NCI-H146 treated with DMSO at 0.1 percent for 48 hours (cell line): ENCODE results near the gene ZNF618.

ENCODE experiments used
- DNase-seq: peaks from one replicate; lab custom pipeline; 2025; ENCODE audit not compliant: unreplicated experiment; lab: John Stamatoyannopoulos, UW

ZNF618 gene, protein sequence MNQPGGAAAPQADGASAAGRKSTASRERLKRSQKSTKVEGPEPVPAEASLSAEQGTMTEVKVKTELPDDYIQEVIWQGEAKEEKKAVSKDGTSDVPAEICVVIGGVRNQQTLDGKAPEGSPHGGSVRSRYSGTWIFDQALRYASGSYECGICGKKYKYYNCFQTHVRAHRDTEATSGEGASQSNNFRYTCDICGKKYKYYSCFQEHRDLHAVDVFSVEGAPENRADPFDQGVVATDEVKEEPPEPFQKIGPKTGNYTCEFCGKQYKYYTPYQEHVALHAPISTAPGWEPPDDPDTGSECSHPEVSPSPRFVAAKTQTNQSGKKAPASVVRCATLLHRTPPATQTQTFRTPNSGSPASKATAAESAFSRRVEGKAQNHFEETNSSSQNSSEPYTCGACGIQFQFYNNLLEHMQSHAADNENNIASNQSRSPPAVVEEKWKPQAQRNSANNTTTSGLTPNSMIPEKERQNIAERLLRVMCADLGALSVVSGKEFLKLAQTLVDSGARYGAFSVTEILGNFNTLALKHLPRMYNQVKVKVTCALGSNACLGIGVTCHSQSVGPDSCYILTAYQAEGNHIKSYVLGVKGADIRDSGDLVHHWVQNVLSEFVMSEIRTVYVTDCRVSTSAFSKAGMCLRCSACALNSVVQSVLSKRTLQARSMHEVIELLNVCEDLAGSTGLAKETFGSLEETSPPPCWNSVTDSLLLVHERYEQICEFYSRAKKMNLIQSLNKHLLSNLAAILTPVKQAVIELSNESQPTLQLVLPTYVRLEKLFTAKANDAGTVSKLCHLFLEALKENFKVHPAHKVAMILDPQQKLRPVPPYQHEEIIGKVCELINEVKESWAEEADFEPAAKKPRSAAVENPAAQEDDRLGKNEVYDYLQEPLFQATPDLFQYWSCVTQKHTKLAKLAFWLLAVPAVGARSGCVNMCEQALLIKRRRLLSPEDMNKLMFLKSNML

DNA sequence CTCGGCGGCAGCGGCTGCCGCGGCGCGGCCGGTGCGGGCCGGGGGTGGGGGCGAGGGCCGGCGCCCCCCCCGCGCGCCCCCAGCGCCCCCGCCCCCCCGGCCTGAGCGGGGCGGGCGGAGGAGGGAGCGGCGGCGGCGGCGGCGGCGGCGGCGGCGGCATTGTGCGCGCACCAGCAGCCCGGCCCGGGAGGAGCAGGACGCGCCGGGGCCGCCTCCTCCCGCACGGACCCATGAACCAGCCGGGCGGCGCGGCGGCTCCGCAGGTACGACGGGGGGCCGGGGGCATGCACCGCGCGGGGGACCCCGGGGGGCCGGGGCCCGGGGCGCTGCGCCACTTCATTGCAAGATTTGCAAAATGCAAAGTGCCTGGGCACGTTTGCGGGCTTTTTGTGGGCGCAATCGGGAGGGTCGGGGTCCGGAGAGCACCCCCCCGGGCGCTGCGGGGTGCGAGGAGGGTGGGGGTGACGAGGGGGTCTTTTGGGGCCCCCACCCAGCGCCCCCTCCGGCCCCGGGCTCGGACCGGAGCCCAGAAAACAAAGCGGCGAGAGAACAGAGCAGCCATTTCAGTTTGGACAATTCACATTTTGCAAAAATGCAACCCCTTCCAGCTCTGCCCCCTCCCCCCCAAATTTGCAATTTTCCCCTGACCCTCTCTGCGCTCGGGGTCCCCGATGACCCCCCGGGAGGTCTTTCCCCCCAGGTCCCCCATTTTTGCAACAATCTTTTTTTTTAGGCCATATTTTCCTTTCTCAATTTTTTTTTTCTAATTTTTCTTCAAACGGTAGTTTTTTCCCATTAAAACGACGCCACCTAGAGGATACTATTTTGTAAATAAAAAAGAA, at the start of gene ZNF618:
Gene ZNF618 (plus strand): TSS at position 159 of the 842 bp plus-strand sequence. CDS start 72 bp downstream, at position 231.
- no peak for DNase-seq

DNA sequence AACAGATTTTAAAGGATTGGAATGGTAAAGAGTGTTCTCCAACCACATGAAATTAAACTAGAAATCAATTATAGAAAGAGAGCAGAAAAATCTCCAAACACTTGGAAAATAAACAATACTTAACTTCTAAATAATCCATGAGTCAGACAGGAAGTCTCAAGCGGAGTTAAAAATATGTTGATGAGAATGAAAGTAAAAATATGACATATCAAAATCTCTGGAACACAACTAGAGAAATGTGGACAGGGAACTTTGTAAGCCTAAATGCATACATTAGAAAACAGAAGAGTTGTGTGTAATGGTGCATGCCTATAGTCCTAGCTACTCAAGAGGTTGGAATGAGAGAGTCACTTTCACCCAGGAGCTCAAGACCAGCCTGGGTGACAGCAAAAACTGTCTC, 47.9 kb upstream of the ZNF618 start:
- DNase-seq: no peak

DNA sequence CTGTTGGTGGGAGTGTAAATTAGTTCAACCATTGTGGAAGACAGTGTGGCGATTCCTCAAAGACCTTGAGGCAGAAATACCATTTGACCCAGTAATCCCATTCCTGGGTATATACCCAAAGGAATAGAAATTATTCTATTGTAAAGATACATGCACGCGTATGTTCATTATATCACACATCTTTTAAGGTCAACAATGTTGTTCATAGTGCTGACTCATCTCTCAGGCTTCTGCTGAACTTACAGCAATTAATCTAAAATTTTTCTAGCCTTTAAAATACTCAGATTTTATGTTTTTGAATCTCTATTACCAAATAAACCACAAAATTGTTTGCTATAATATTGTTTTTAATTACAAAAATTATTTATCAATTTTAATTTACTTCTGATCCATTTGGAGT, 38.8 kb upstream of the ZNF618 start:
- DNase-seq: no peak

DNA sequence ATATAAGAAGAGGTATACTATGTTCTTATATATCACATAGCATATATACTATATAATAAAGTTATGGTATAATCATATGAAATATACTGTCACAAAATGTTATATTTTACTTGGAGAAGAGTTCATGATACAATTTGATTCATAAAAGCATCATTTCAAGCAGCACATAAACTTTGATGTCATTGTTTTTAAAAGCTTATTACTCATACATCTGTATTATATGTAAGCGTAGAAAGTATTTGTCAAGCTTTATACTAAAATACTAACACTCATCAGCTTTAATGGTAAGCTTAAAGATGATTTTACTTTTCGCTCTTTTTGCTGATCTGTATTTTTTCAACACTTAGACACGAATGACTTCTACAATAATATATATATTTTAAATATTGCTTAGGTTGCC, 34.0 kb upstream of the ZNF618 start:
- DNase-seq: no peak

DNA sequence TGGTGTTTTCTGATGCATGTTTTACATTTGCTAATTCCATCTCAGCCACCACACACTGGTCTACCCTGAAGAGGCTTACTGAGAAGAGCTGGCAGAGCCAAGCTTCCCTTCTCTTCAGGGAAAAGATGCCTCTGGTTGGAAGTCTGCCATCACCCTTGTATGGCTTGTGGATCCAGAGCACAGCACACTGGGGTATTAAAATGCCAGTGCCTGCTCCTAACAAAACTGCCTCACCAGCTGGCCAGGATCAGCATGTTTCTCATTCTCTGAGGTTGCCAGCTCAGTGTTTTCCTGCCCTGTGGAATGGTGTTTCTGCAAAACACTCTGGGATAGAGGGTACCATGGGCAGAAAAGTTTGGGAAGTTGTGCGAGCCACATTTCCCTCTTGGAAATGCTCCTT, 31.6 kb upstream of the ZNF618 start:
- no peak for DNase-seq

DNA sequence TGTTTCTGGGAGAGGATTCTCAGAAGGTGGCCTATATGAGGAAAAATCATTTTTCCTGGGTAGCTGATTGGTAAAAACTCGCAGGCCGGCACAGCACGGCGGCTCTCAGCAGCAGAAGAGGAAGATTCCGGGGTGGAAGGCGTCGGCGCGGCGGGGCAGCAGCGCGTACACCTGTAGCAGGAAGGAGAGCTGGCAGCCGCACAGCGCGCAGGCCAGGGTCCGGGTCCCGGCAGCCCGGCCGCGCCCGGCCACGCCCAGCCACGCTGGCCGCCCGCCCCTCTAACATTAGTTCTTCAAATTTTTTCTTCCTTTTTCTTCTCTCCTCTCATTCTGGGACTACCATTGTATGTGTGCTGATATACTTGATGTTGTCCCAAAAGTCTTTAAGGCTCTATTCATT, 24.8 kb upstream of the ZNF618 start:
- DNase-seq: no peak

DNA sequence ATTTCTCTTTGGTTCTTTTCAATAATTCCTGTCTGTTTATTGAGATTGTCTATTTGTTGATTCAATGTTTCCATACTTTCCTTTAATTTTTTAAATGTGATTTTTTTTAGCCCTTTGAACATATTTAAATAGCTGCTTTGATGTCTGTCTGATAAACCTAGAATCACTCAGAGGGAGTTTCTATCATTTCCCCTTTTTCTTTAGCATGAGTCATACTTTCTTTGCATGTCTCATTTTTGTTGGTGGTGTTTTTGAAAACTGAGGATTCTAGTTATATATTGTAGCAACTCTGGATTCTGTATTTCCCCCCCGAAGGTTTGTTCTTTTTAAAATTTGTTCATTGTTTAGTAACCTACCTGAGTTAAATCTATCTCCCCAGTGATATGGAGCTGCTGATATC, 24.2 kb upstream of the ZNF618 start:
- no peak for DNase-seq

DNA sequence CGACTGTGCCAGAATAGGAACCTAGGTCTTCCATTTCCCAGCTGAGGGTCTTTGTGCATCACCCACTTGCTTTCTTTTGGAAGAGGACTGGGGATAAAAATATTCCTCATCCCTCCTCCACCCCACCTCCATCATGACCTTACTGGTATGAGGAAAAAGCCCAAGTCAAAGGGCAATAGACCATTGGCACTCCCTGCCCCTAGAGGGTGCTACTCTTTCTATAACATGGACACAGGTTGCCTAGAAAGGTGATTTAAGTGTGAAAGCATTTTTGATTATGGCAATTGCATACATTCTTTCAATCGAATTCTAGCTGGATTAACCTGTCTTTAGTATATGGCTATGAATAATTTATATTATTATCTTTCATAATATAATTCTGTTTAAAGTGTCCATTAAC, 22.8 kb upstream of the ZNF618 start:
- DNase-seq: no peak

DNA sequence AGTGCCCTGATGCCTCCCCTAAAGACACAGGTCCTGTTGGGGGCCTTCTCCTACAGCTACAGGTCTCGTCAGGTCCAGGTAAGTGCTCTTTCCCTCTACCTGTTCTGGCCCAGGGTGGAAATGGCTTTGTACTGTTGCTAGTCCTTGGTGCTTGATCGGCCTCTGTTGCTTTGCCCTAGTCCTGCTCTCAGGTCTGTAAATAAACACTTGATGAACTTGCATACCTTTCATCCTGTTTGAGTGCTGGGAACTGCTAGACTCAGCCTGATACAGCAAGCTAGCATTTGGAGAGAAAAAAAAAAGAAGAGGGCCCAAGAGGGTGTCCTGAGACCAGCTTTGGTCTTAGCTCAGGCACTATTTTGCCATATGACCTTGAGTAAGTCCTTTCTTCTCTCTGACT, 21.8 kb upstream of the ZNF618 start:
- no peak for DNase-seq

DNA sequence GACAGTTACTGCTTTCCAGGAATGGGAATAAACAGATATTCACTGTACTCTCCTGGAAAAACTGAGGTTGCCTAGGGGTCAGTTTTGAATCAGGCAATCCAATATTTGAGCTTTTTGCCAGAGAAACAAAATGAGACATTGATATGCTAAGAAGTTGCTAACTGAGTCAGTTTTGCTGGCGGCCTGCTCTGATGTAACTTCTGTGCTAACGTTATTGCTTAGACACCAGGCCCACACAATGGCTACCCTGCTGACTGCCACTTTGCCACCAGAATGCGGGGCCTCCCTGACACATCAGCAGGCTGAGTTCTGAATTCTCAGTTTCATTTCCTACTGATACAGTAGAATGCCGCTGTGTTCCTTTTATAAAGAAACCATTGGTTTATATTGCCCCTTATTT, 18.2 kb upstream of the ZNF618 start:
- DNase-seq: no peak

DNA sequence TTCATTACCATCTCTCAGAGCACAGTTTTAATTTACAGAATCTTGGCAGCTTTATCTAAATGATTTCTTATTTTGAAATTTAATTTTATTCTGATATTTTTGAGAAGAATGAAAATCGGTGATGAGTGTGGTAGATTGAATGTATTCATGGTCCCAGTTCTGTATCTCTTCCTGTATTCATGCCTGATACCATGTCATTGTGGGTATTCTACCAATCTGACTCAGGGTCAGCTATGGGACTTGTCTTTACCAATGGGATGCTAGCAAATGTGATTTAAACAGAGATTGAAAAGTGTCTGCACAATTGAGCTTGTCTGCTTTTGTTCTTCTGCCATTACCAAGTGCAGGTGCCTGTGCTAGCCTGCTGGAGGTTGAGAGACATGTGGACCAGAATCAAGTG, 17.8 kb upstream of the ZNF618 start:
- DNase-seq: no peak

DNA sequence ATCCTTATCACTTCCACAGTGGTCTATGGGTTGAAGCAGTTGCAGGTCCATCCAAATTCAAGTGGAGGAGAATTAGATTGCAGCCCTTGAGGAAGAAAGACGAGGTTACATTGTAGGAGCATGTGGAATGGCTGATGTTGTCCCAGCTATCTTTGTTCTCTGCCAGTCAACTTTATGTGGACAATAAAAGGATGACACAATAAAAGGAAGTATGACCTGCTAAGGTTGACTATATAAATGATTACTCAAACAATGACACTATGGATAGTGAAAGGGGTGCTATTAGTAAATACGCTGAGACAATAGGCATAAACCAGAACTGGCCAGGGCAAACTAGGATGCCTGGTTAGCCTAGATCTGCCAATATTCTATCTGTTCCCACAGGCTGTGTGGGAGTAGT, 12.8 kb upstream of the ZNF618 start:
- DNase-seq: no peak

DNA sequence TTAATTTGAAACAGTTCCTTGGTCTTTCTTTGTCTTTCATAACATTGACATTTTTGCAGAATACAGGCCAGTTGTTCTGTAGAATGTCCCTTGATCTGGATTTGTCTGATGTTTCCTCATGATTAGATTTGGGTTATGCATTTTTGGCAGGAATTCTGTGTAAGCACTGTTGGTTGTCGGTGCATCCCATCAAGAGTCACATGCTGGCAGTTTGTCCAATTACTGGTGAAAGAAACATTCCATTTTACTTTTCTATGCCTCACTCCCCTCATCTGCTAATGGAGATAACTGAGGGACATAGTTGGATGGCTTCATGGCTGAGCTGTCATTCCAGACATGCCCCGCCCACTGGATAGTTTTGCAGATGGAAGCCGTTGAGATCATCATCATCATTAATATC, 7.6 kb upstream of the ZNF618 start:
- DNase-seq: no peak

DNA sequence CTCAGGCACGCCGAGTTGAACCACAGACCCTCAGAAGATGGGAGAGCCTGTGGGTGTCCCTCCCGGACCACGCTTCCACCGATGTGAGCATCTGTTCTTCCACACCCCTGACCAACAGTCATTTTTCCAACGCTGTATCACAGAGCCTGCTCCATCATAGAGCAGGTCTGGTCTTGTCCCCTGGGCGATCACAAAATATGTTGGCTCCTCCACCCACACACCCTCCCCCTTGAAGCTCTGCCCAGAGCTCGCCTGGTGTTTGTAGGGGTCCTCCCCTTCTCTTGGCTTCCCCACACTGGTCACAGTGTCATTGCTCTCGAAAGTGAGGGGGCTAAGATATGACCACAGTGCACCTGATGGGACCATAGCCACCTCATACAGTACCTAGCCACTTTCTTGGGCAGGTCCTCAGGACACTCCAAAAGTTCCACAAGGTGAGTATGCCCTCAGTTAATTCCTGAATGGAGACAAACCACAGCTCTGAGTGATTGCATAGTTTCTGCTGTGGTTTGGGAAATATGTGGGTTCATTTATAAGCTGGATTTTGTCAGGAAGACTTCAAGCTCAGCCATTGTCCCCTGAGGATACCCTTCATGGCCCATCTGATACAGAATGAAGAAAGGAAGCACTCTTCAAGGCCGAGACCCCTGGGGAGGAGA, 3.5 kb upstream of the ZNF618 start:
- DNase-seq: no peak

DNA sequence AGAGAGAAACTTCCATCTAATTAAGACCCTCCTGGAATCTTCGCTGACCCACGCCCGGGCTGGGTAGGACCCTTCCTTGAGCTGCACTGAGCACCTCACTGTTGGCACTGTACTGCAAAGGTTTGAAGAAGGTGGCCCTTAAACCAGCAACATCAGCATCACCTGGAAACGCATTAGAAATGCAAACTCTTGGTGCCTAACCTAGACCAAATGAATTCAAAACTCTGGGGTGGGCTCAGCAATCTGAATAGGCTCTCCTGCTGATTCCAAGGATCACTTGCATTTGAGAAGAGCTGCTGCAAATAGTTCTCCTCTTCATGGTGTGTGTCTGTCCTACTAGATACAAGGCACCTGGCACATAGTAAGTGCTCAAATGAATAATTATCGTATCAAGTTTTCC, 2.7 kb upstream of the ZNF618 start:
- no peak for DNase-seq

DNA sequence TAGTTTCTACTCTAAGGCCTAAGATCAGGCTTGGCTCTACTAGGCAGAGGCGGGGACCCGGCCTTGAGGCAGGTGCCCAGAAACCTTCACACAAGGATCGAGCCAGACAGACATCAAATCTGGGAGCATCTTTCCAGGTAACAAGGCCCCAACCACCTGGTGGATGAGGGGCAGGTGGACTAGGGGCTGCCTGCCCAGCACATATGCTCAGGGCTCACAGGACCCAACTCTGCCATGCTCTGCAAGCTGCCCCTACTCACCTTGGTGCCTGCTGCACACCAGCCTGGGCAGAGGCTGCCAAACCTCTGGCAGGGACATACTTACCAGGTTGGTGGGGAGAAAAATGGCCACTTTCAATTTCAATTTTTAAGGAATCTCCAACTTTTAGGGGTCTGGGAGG, 2.2 kb upstream of the ZNF618 start:
- no peak for DNase-seq

DNA sequence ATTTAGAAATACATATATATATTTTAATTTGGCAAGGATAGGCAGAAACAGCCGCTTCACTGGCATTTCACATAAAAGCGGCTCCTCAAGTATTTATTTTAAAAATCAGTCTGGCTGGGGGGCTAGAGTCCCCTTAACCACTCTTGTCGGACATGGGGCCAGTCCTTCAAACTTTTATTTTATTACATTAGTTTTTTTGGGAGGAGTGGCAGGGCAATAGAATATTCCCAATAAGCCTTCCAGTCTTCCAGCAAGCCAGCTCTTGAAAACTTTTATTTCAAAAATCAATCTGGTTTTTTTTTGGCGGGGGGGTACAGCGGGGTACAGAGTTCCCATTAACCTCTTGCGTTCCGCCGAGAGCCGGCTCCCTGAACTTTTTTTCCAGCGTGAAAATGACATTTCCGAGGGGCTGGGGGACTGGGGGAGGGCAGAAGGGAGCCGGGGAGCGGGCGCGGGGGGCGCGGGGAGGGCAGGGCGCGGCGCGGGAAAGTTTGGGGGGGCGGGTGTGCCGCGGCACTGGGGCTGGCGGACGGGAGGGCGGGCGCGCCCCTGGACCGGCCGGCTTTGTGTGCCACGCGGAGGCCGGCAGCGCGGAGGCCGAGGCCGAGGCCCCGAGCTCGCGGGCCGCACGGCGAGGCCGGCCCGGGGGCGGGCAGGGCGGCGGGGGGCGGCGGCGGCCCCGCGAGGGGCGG, 504 bp upstream of the ZNF618 start:
- DNase-seq: no peak

DNA sequence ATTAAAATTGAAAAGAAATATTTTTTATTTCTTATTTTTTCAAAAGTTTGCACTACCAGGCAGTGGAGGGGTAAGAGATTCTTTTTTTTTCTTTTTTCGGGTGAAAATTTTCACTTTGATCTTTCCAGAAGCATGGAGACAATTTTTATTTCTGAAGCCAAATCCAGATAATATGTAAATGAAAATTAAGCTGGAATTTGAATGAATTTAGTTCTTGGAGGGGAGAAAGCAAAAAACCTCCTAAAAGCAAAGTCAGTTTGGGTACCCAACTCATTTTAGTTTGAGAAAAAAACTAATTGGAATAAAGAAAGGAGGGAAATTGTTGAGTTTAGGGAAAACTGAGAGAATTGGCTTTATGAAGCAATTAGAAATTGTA, 872 bp downstream of the ZNF618 start:
- no peak for DNase-seq

DNA sequence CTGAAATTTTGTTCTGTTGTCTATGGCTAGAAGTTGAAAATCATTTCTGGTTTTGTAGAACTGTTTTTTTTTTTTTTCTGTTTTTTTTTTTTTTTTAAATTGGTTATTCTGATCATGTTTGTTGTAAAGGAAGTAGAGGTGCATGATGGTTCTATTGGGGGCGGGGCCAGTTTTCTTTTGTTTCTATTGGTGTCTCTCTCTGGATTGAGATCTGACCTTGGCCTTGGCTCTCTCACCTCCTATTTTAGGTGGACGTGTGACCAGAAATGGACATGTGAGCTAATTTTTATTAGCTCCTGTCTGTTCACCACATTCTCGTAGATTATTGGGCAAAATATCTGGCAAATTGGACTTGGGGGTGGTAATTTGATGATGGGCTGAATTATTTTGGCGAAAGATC, 3.2 kb downstream of the ZNF618 start:
- DNase-seq: no peak

DNA sequence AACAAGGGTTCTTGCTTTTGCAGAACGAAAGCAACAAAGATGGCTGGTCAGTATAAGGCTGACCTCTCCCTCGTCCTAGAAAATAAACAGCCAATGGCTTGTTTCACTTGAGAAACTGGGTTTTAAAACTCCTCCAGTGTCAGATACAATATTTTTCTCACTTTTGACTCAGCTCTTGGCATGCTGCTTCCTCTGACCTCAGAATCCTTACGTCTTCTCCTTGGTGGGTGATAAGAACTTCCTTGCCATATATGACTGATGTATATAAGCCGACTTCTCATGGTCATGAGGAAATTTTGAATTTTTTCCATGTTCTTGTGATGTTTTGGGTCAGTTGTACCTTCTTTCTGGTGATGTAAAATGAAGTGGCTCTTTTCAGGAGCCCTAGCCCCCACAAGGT, 3.8 kb downstream of the ZNF618 start:
- DNase-seq: no peak
